Mucosa of stomach (tissue), 1 donor: Measurements from ENCODE around the gene HSF4.

ENCODE experiments used
- H3K27me3 ChIP-seq: one replicate; pipeline ENCODE4 v1.7.0; 2013; ENCODE audit warnings: mild to moderate bottlenecking, low read length; ENCODE audit not compliant: control insufficient read depth, insufficient read depth
- H3K36me3 ChIP-seq: one replicate; pipeline ENCODE4 v1.7.0; 2013; ENCODE audit warnings: low read length; ENCODE audit not compliant: control insufficient read depth, insufficient read depth
- H3K4me1 ChIP-seq: one replicate; pipeline ENCODE4 v1.7.0; 2013; ENCODE audit warnings: mild to moderate bottlenecking, low read length; ENCODE audit not compliant: control insufficient read depth, insufficient read depth
- H3K4me3 ChIP-seq: one replicate; pipeline ENCODE4 v1.7.0; 2013; ENCODE audit warnings: low read length
- H3K9ac ChIP-seq: one replicate; pipeline ENCODE4 v1.7.0; 2013; ENCODE audit warnings: mild to moderate bottlenecking, low read length, moderate library complexity
- H3K9me3 ChIP-seq: one replicate; pipeline ENCODE4 v1.7.0; 2013; ENCODE audit warnings: mild to moderate bottlenecking, low read length, moderate library complexity; ENCODE audit not compliant: control insufficient read depth
- donor health status: Pancreatic carcinoma.

HSF4 gene

GRCh38 chr16:67173323-67173722 is 8.8 kb downstream of the HSF4 start:
- Histone ChIP-seq H3K36me3 (no peaks in the 10 kb centered on the region), H3K27me3 (peaks cover 3% of the 10 kb centered on the region), H3K4me1 (peaks cover 47% of the 10 kb centered on the region), H3K9me3 (no peaks in the 10 kb centered on the region), H3K4me3 (peak overlapping the region; percentile 32), H3K9ac (peak overlapping the region; percentile 67)

GRCh38 chr16:67173808-67174705 is 9.5 kb downstream of the HSF4 start:
- Histone ChIP-seq H3K27me3 (peaks cover 3% of the 10 kb centered on the region), H3K4me1 (peaks cover 53% of the 10 kb centered on the region), H3K9me3 (no peaks in the 10 kb centered on the region), H3K9ac (peak overlapping the region; percentile 67), H3K36me3 (no peaks in the 10 kb centered on the region), H3K4me3 (peak overlapping the region; percentile 32)

GRCh38 chr16:67174706-67175231 is 10.2 kb downstream of the HSF4 start:
- Histone ChIP-seq H3K4me3 (no peak overlapping the region), H3K36me3 (no peaks in the 10 kb centered on the region), H3K9ac (peak overlapping the region; percentile 62), H3K27me3 (peaks cover 3% of the 10 kb centered on the region), H3K9me3 (no peaks in the 10 kb centered on the region), H3K4me1 (peaks cover 51% of the 10 kb centered on the region)

- H3K9ac ChIP-seq, result no peak overlapping the region
- no peaks in the 10 kb centered on the region for H3K9me3 ChIP-seq
- H3K27me3 ChIP-seq, result peaks cover 3% of the 10 kb centered on the region
- no peaks in the 10 kb centered on the region for H3K36me3 ChIP-seq
- H3K4me3 ChIP-seq, result no peak overlapping the region
- peaks cover 40% of the 10 kb centered on the region for H3K4me1 ChIP-seq
These were observed 12.1 kb downstream of the HSF4 start for GRCh38 chr16:67176662-67177061.

GRCh38 chr16:67177743-67178699 is 13.5 kb downstream of the HSF4 start:
- H3K36me3 ChIP-seq, result no peaks in the 10 kb centered on the region
- H3K9ac ChIP-seq, result peak overlapping the region; percentile 36
- no peaks in the 10 kb centered on the region for H3K9me3 ChIP-seq
- H3K4me1 ChIP-seq, result peaks cover 44% of the 10 kb centered on the region
- H3K27me3 ChIP-seq, result peaks cover 3% of the 10 kb centered on the region
- no peak overlapping the region for H3K4me3 ChIP-seq

- no peaks in the 10 kb centered on the region for H3K36me3 ChIP-seq
- peaks cover 3% of the 10 kb centered on the region for H3K27me3 ChIP-seq
- H3K9me3 ChIP-seq, result no peaks in the 10 kb centered on the region
- no peak overlapping the region for H3K4me3 ChIP-seq
- peaks cover 34% of the 10 kb centered on the region for H3K4me1 ChIP-seq
- H3K9ac ChIP-seq, result no peak overlapping the region
These were observed 15.0 kb downstream of the HSF4 start for GRCh38 chr16:67179421-67180080.

GRCh38 chr16:67180166-67180565 is 15.6 kb downstream of the HSF4 start:
- no peaks in the 10 kb centered on the region for H3K36me3 ChIP-seq
- no peak overlapping the region for H3K9ac ChIP-seq
- no peaks in the 10 kb centered on the region for H3K27me3 ChIP-seq
- peaks cover 36% of the 10 kb centered on the region for H3K4me1 ChIP-seq
- no peaks in the 10 kb centered on the region for H3K9me3 ChIP-seq
- no peak overlapping the region for H3K4me3 ChIP-seq

- Histone ChIP-seq H3K36me3 (no peaks in the 10 kb centered on the region), H3K9me3 (no peaks in the 10 kb centered on the region), H3K4me1 (peaks cover 42% of the 10 kb centered on the region), H3K4me3 (no peak overlapping the region), H3K27me3 (no peaks in the 10 kb centered on the region), H3K9ac (no peak overlapping the region)
These were observed 16.8 kb downstream of the HSF4 start for GRCh38 chr16:67181346-67181745.

- Histone ChIP-seq H3K9me3 (no peaks in the 10 kb centered on the region), H3K9ac (no peak overlapping the region), H3K27me3 (no peaks in the 10 kb centered on the region), H3K36me3 (no peaks in the 10 kb centered on the region), H3K4me1 (peaks cover 42% of the 10 kb centered on the region), H3K4me3 (no peak overlapping the region)
These were observed 17.7 kb downstream of the HSF4 start for GRCh38 chr16:67182288-67182687.

- H3K4me3 ChIP-seq, result peak overlapping the region; percentile 75
These were observed 18.7 kb downstream of the HSF4 start for GRCh38 chr16:67183284-67183626.

GRCh38 chr16:67183627-67184452 is 19.3 kb downstream of the HSF4 start, which contains the start of gene MATCAP1:
TSS of gene MATCAP1 (minus strand) at chr16:67183963. CDS start at chr16:67180610, 3,353 bp downstream.
- H3K9me3 ChIP-seq, result no peaks in the 10 kb centered on the region
- H3K27me3 ChIP-seq, result no peaks in the 10 kb centered on the region
- H3K4me1 ChIP-seq, result peaks cover 29% of the 10 kb centered on the region
- peak within 1 kb of the TSS; percentile 75 for H3K4me3 ChIP-seq
- H3K36me3 ChIP-seq, result no peaks in the 10 kb centered on the region
- peak within 1 kb of the TSS; percentile 85 for H3K9ac ChIP-seq

More at GRCh38 chr16:67183284-67183626, 18.7 kb downstream of the HSF4 start:
- H3K9ac ChIP-seq, result peak overlapping the region; percentile 85
- peaks cover 34% of the 10 kb centered on the region for H3K4me1 ChIP-seq
- H3K36me3 ChIP-seq, result no peaks in the 10 kb centered on the region
- no peaks in the 10 kb centered on the region for H3K27me3 ChIP-seq
- no peaks in the 10 kb centered on the region for H3K9me3 ChIP-seq
